GM12878 (cell line): ENCODE results near the gene TAOK2. TPM values are rescaled to one million over a fixed set of nuclear protein-coding genes. Genes with fewer than 3 reads are reported as not detected.
"Not testable (repeated sequence)": the region's sequence is repeated elsewhere in the genome, so short reads cannot be mapped to it uniquely, and the experiment has no call there.

ENCODE experiments used
- ATAC-seq: fragments of 200-7000 bp; cut with Tn5 transposase; 3 replicates; pipeline ENCODE4 v1.9.1; 2020; ENCODE audit warnings: mild to moderate bottlenecking, moderate library complexity
- BruUV-seq: library from RNA; stranded (reverse); fragments of 400-500 nt; replicated peaks from 2 replicates; lab custom pipeline; 2021; lab: Mats Ljungman, UMichigan
- CTCF ChIA-PET: fragments of 300-600 bp; sonication (Branson Sonifier 250); formaldehyde crosslinking; extraction: SDS; loops from one replicate; lab custom pipeline; 2021; ENCODE audit warnings: inconsistent platforms; lab: Yijun Ruan, JAX
- POLR2A ChIA-PET: fragments of 350-600 bp; formaldehyde crosslinking; extraction: SDS; loops from one replicate; lab custom pipeline; 2021; ENCODE audit warnings: inconsistent platforms; lab: Charles Lee
- RAD21 ChIA-PET: fragments of 300-600 bp; sonication (Branson Sonifier 250); formaldehyde crosslinking; loops from one replicate; lab custom pipeline; 2023; ENCODE audit warnings: antibody characterized with exemption; ENCODE audit not compliant: unreplicated experiment; lab: Charles Lee
- SMC1A ChIA-PET: fragments of 300-600 bp; sonication (Branson Sonifier 250); formaldehyde crosslinking; loops from one replicate; lab custom pipeline; 2023; ENCODE audit not compliant: unreplicated experiment, uncharacterized antibody; lab: Charles Lee
- DNase-seq: peaks from one replicate; pipeline ENCODE4 v3.0.0-alpha.2; 2011; ENCODE audit warnings: low read depth, low spot score
- FAIRE-seq: peaks from 3 replicates; lab custom pipeline; 2011; peaks lifted over from hg19 to GRCh38; lab: Jason Lieb, UNC
- H2AFZ ChIP-seq: 2 replicates; pipeline ENCODE4 v1.6.0; 2011; ENCODE audit warnings: low read depth, low read length, control low read depth; ENCODE audit not compliant: control insufficient read depth
- H3K27ac ChIP-seq: 2 replicates; pipeline ENCODE4 v1.5.1; 2011; ENCODE audit warnings: control low read depth; ENCODE audit not compliant: control insufficient read depth, insufficient read depth
- H3K27me3 ChIP-seq, 2 experiments: replicated peaks in 1 of 2; 2 replicates each; pipeline versions ENCODE4 v1.6.0 to v1.6.1; 2011; ENCODE audit warnings: low read length in 1 of 2; ENCODE audit not compliant: control insufficient read depth in 2 of 2, insufficient read depth in 2 of 2
- H3K36me3 ChIP-seq, 2 experiments: 2 replicates each; pipeline ENCODE4 v1.5.1; 2011; ENCODE audit warnings: low read length in 1 of 2; ENCODE audit not compliant: control insufficient read depth in 2 of 2, insufficient read depth in 2 of 2
- H3K4me1 ChIP-seq: 2 replicates; pipeline ENCODE4 v1.6.1; 2011; ENCODE audit warnings: mild to moderate bottlenecking, low read length, moderate library complexity, mixed read lengths; ENCODE audit not compliant: control insufficient read depth, insufficient read depth
- H3K4me2 ChIP-seq: 2 replicates; pipeline ENCODE4 v1.6.0; 2011; ENCODE audit warnings: control low read depth; ENCODE audit not compliant: control insufficient read depth, insufficient read depth
- H3K4me3 ChIP-seq: fragments of 200-600 bp; sonication (generic); 2 replicates; pipeline ENCODE4 v1.5.1; 2016
- H3K79me2 ChIP-seq: 2 replicates; pipeline ENCODE4 v1.6.0; 2011; ENCODE audit warnings: low read length; ENCODE audit not compliant: control insufficient read depth, insufficient read depth
- H3K9ac ChIP-seq: 2 replicates; pipeline ENCODE4 v1.8.0; 2011; ENCODE audit warnings: low read length, control low read depth, mixed read lengths; ENCODE audit not compliant: control insufficient read depth, insufficient read depth
- H3K9me3 ChIP-seq: replicated peaks from 3 replicates; pipeline ENCODE4 v1.5.1; 2011; ENCODE audit warnings: mild to moderate bottlenecking, low read length; ENCODE audit not compliant: control insufficient read depth, insufficient read depth
- H4K20me1 ChIP-seq: 2 replicates; pipeline ENCODE4 v1.6.0; 2011; ENCODE audit not compliant: control insufficient read depth, insufficient read depth
- BRCA1 ChIP-seq: IDR thresholded peaks from 2 replicates; pipeline ENCODE4 v1.6.1; 2011; ENCODE audit warnings: low read depth, low read length, improper control_type of control experiment
- EED ChIP-seq: sonication (generic); IDR thresholded peaks from 2 replicates; pipeline ENCODE4 v1.6.1; 2016; ENCODE audit warnings: antibody characterized with exemption, low read depth
- NR2F1 ChIP-seq: fragments of 450-650 bp; conservative IDR thresholded peaks from 2 replicates; pipeline ENCODE4 v1.6.1; 2017; ENCODE audit warnings: mild to moderate bottlenecking
- PAX8 ChIP-seq: fragments of 450-650 bp; IDR thresholded peaks from 2 replicates; pipeline ENCODE4 v1.6.1; 2017; ENCODE audit warnings: mild to moderate bottlenecking, moderate library complexity
- WRNIP1 ChIP-seq: IDR thresholded peaks from 2 replicates; pipeline ENCODE4 v1.6.1; 2011; ENCODE audit warnings: low read depth, low read length, improper control_type of control experiment, borderline replicate concordance
- WGBS: methylation state at CpG from one replicate; pipeline ENCODE4 v1.1.6; 2016; ENCODE audit warnings: low lambda C conversion rate; ENCODE audit not compliant: insufficient replicate concordance, insufficient coverage; ENCODE audit errors: missing lambda C conversion rate; 5-methylcytosine and 5-hydroxymethylcytosine counted together
- in situ Hi-C: fragments of 300-500 bp; cut with MboI; formaldehyde crosslinking; loops from 9 replicates; pipeline ENCODE4 v1.14.3; 2018; ENCODE audit warnings: mixed read lengths
- intact Hi-C: fragments of 100-400 bp; cut with micrococcal nuclease; formaldehyde crosslinking; loops from one replicate; pipeline ENCODE4 v1.14.2; 2022; ENCODE audit not compliant: unreplicated experiment
- polyA plus RNA-seq, 11 experiments: library from polyadenylated mRNA; depleted of rRNA in 4 of 11; unstranded in 6 of 11; stranded (reverse) in 5 of 11; fragments of >200 nt; fragmentation: Nextera tagmentation in 4 of 11; fragmentation: Illumina TruSeq in 1 of 11; extraction: Ambion mirVana in 4 of 11; extraction: Trizol in 1 of 11; gene quantifications; 1 replicate in 1 of 11; 2 replicates in 10 of 11; pipeline versions ENCODE4 v1.2.1 to v1.2.3, GENCODE V29; 2011 to 2016; ENCODE audit warnings: inconsistent platforms in 2 of 11, missing spikeins in 2 of 11, low read depth in 1 of 11
- total RNA-seq, 4 experiments: library from RNA; depleted of rRNA in 3 of 4; stranded (reverse); fragments of >200 nt in 3 of 4; fragmentation: Illumina TruSeq in 1 of 4; extraction: Trizol in 1 of 4; gene quantifications; 2 replicates each; pipeline versions ENCODE4 v1.2.1 to v1.2.3, GENCODE V29; 2013 to 2021

The TAOK2 gene
- total and polyA plus RNA-seq, 10 of the 15 experiments (the other 5 are each of a cell fraction or from before 2014, with no cell fraction given): 0.14 to 40.2 (median 11.6) TPM

DNA sequence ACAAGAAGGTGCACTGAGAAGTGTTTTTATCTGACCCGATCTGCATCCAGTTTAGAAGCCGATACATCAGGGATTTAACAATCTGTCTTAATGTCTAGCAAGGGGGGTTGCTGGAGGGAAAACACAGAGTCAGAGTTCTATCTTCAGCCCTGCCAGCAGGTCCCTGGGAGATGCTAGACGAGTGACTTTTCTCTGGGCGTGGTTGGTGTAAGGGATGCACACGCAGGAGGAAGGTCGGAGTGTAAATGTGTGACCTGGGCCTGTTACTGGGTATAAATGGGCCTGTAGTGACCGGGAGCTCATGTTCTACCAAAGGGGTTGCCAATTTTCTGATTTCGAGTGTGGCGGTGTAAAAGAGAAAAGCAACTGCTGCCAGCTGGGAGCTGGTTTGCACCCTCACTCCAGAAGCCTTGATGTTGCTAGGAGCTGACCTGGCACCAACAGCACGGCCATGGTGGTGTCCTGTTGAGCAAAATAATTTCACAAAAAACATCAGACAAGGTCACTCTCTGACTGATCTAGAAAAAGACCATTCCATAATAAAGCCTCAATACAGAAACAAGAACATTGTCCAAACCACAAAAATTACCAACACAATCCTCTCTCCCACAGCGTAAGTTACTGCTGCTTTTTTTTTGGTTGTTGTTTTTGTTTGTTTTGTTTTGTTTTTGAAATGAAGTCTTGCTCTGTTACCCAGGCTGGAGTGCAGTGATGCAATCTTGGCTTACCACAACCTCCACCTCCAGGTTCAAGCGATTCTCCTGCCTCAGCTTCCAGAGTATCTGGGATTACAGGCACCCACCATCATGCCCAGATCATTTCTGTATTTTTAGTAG, 46.4 kb upstream of the TAOK2 start:
- Histone ChIP-seq H3K4me3 (peak overlapping the region; percentile 97; the same call in 1 of the 2 replicates), H3K4me1 (peaks cover 11% of the 10 kb centered on the region), H3K9me3 (no peaks in the 10 kb centered on the region), H3K79me2 (peaks cover 13% of the 10 kb centered on the region), H3K4me2 (peak overlapping the region; percentile 99), H4K20me1 (no peaks in the 10 kb centered on the region), H3K9ac (peak overlapping the region; percentile 95; the same call in 1 of the 2 replicates), H3K36me3 (peaks cover 0 to 8% of the 10 kb centered on the region in 2 experiments; a peak in 3 of 4 replicates), H2AFZ (no peak overlapping the region), H3K27ac (no peak overlapping the region), H3K27me3 (no peaks in the 10 kb centered on the region)
- POLR2A ChIA-PET: interaction anchor here (0.5 to 2.7 kb wide), 18 partner anchors 11 to 909 kb away, joined by 3 to 15 read pairs (median 4); partner anchors contain the start of genes ALDOA, HIRIP3, INO80E and PAGR1
- intact Hi-C loops: loop anchor here (5.0 to 10.0 kb wide), 2 partner anchors 35 to 62 kb away; partner anchors contain the start of genes CDIPT and TMEM219
- RAD21 ChIA-PET: interaction anchor here (0.8 to 1.6 kb wide), 2 partner anchors 34 to 105 kb away, joined by 4 to 8 read pairs; partner anchors contain the start of gene TMEM219
- DNase-seq: no peak
- TF ChIP-seq WRNIP1 (no peak), PAX8 (no peak), BRCA1 (no peak), NR2F1 (no peak), EED (no peak)
- in situ Hi-C loops: no loop called here
- 79% methylated on average over 12 of the region's 12 CpGs for WGBS
- peak; percentile 66 for FAIRE-seq
- SMC1A ChIA-PET: interaction anchor here (0.7 to 1.7 kb wide), 6 partner anchors 10 to 46 kb away, joined by 3 to 5 read pairs (median 4); no protein-coding TSS in a partner anchor
- no peak for ATAC-seq
- CTCF ChIA-PET: interaction anchor here (1.1 to 1.7 kb wide), 5 partner anchors 13 to 128 kb away, joined by 4 to 11 read pairs (median 5); partner anchors contain the start of gene TMEM219
- no TSS peak for BruUV-seq

- WGBS: 84% methylated on average over 2 of the region's 2 CpGs
- H3K79me2 ChIP-seq, RAD21 ChIA-PET, CTCF ChIA-PET, H3K36me3 ChIP-seq, H3K4me2 ChIP-seq, H3K27me3 ChIP-seq, H3K27ac ChIP-seq, in situ Hi-C loops, H4K20me1 ChIP-seq, DNase-seq, intact Hi-C loops, BruUV-seq, H3K9ac ChIP-seq, ATAC-seq, POLR2A ChIA-PET, H3K4me3 ChIP-seq, H3K9me3 ChIP-seq, FAIRE-seq, H3K4me1 ChIP-seq, H2AFZ ChIP-seq, SMC1A ChIA-PET: not testable (repeated sequence)
Observed at GRCh38 chr16:29931750-29932149, 41.9 kb upstream of the TAOK2 start.
